Measurements from ENCODE around the gene TBC1D3I.
"Not testable (repeated sequence)": the region's sequence is repeated elsewhere in the genome, so short reads cannot be mapped to it uniquely, and the experiment has no call there.

TBC1D3I gene

GRCh38 chr17:36264470-36264869 is at the start of gene TBC1D3I:
Gene TBC1D3I (minus strand): TSS chr17:36264570. CDS start chr17:36262985, 1,585 bp downstream.
- DNase-seq (ENCODE audit: low read depth in 2 of 2), result not testable (repeated sequence)

- DNase-seq (ENCODE audit: low read depth in 2 of 2), result not testable (repeated sequence)
These were observed 30.8 kb upstream of the TBC1D3I start for GRCh38 chr17:36295161-36295560.

GRCh38 chr17:36289965-36290612 is 25.7 kb upstream of the TBC1D3I start:
- DNase-seq (ENCODE audit: low read depth in 2 of 2), result not testable (repeated sequence)

- DNase-seq (ENCODE audit: low read depth in 2 of 2), result not testable (repeated sequence)
These were observed 19.8 kb upstream of the TBC1D3I start for GRCh38 chr17:36284219-36284618.

GRCh38 chr17:36283256-36283655 is 18.9 kb upstream of the TBC1D3I start:
- not testable (repeated sequence) for DNase-seq (ENCODE audit: low read depth in 2 of 2)

GRCh38 chr17:36242046-36242445 is 22.3 kb downstream of the TBC1D3I start:
- DNase-seq (ENCODE audit: low read depth in 2 of 2), result not testable (repeated sequence)

GRCh38 chr17:36229644-36230043 is 34.7 kb downstream of the TBC1D3I start:
- not testable (repeated sequence) for DNase-seq (ENCODE audit: low read depth in 2 of 2)

- DNase-seq (ENCODE audit: low read depth in 2 of 2), result not testable (repeated sequence)
These were observed 41.4 kb downstream of the TBC1D3I start for GRCh38 chr17:36222967-36223366.

GRCh38 chr17:36221581-36222100 is 42.7 kb downstream of the TBC1D3I start:
- DNase-seq (ENCODE audit: low read depth in 2 of 2), result not testable (repeated sequence)

GRCh38 chr17:36220737-36221580 is 43.4 kb downstream of the TBC1D3I start:
- DNase-seq (ENCODE audit: low read depth in 2 of 2), result not testable (repeated sequence)

- not testable (repeated sequence) for DNase-seq (ENCODE audit: low read depth in 2 of 2)
These were observed 44.8 kb downstream of the TBC1D3I start for GRCh38 chr17:36219556-36219955.

GRCh38 chr17:36215406-36216308 is 48.7 kb downstream of the TBC1D3I start:
- DNase-seq (ENCODE audit: low read depth in 2 of 2), result not testable (repeated sequence)

GRCh38 chr17:36214918-36215317 is 49.5 kb downstream of the TBC1D3I start:
- DNase-seq (ENCODE audit: low read depth in 2 of 2), result no peak

- DNase-seq (ENCODE audit: low read depth in 2 of 2), result no peak
These were observed 50.7 kb downstream of the TBC1D3I start for GRCh38 chr17:36213695-36214094.

GRCh38 chr17:36212966-36213365 is 51.4 kb downstream of the TBC1D3I start:
- DNase-seq (ENCODE audit: low read depth in 2 of 2), result no peak

GRCh38 chr17:36212272-36212605 is 52.1 kb downstream of the TBC1D3I start:
- DNase-seq (ENCODE audit: low read depth in 2 of 2), result no peak

- not testable (repeated sequence) for DNase-seq (ENCODE audit: low read depth in 2 of 2)
These were observed 52.7 kb downstream of the TBC1D3I start for GRCh38 chr17:36211484-36212271.

GRCh38 chr17:36210439-36211211 is 53.7 kb downstream of the TBC1D3I start, which contains the start of gene CCL4L2:
Gene CCL4L2 (plus strand): TSS chr17:36211063.
- DNase-seq (ENCODE audit: low read depth in 2 of 2), result not testable (repeated sequence)

- DNase-seq (ENCODE audit: low read depth in 2 of 2), result no peak
These were observed 54.8 kb downstream of the TBC1D3I start for GRCh38 chr17:36209575-36209974.

- not testable (repeated sequence) for DNase-seq (ENCODE audit: low read depth in 2 of 2)
These were observed 57.0 kb downstream of the TBC1D3I start for GRCh38 chr17:36207383-36207782.
